Measurements from ENCODE around the gene CENPW.

CENPW gene

GRCh38 chr6:126339796-126340609 is at the start of gene CENPW:
TSS of gene CENPW (plus strand) at chr6:126340115. CDS start at chr6:126340274, 159 bp downstream.
- intact Hi-C loops (cut with DNase I; ENCODE audit: low total_unique reads), result no loop called here
- peaks cover 0 to 21% (median 10%) of the 10 kb centered on the region in 4 donors for H3K4me1 ChIP-seq
- H3K9me3 ChIP-seq, result no peaks in the 10 kb centered on the region
- peak within 1 kb of the TSS; percentile 60 to 67 for H3K4me3 ChIP-seq
- TF ChIP-seq CTCF (IDR thresholded peaks at IDR 0.05), result no peak
- peak; percentile 89 to 93 for DNase-seq
- H3K27ac ChIP-seq, result peak within 1 kb of the TSS; percentile 51 to 58
- H3K27me3 ChIP-seq, result no peaks in the 10 kb centered on the region
- no peaks in the 10 kb centered on the region for H3K36me3 ChIP-seq

GRCh38 chr6:126293891-126294524 is 45.9 kb upstream of the CENPW start:
- intact Hi-C loops (cut with DNase I; ENCODE audit: low total_unique reads), result no loop called here
- no peak for TF ChIP-seq CTCF (IDR thresholded peaks at IDR 0.05)
- Histone ChIP-seq H3K4me3 (no peak overlapping the region), H3K27ac (no peak overlapping the region), H3K4me1 (peaks cover 0 to 6% (median 0%) of the 10 kb centered on the region in 4 donors), H3K36me3 (no peaks in the 10 kb centered on the region), H3K9me3 (no peaks in the 10 kb centered on the region), H3K27me3 (no peaks in the 10 kb centered on the region)
- DNase-seq, result no peak

GRCh38 chr6:126300126-126300525 is 39.8 kb upstream of the CENPW start:
- H3K36me3 ChIP-seq, result no peaks in the 10 kb centered on the region
- no peak overlapping the region for H3K4me3 ChIP-seq
- no peak for TF ChIP-seq CTCF (IDR thresholded peaks at IDR 0.05)
- no peaks in the 10 kb centered on the region for H3K9me3 ChIP-seq
- no peak for DNase-seq
- H3K27ac ChIP-seq, result no peak overlapping the region
- intact Hi-C loops (cut with DNase I; ENCODE audit: low total_unique reads), result no loop called here
- no peaks in the 10 kb centered on the region for H3K27me3 ChIP-seq
- no peaks in the 10 kb centered on the region for H3K4me1 ChIP-seq

- no peaks in the 10 kb centered on the region for H3K4me1 ChIP-seq
- H3K27ac ChIP-seq, result no peak overlapping the region
- no peak for TF ChIP-seq CTCF (IDR thresholded peaks at IDR 0.05)
- H3K27me3 ChIP-seq, result no peaks in the 10 kb centered on the region
- no peaks in the 10 kb centered on the region for H3K9me3 ChIP-seq
- intact Hi-C loops (cut with DNase I; ENCODE audit: low total_unique reads), result no loop called here
- H3K36me3 ChIP-seq, result no peaks in the 10 kb centered on the region
- H3K4me3 ChIP-seq, result no peak overlapping the region
- no peak for DNase-seq
Measured at GRCh38 chr6:126300735-126301134, 39.2 kb upstream of the CENPW start.

GRCh38 chr6:126302191-126302590 is 37.7 kb upstream of the CENPW start:
- Histone ChIP-seq H3K36me3 (no peaks in the 10 kb centered on the region), H3K27ac (no peak overlapping the region), H3K4me3 (no peak overlapping the region), H3K9me3 (no peaks in the 10 kb centered on the region), H3K27me3 (no peaks in the 10 kb centered on the region), H3K4me1 (no peaks in the 10 kb centered on the region)
- no peak for TF ChIP-seq CTCF (IDR thresholded peaks at IDR 0.05)
- DNase-seq, result no peak
- intact Hi-C loops (cut with DNase I; ENCODE audit: low total_unique reads), result no loop called here
